Activated CD4-positive, CD25-positive, alpha-beta regulatory T cell treated with anti-CD3 and anti-CD28 coated beads, Interleukin-2, amount 50 U/mL, for 16 hours (primary cell): ENCODE data around the gene TMUB2.

Experiments
- DNase-seq: peaks from one replicate; pipeline ENCODE4 v3.0.0-alpha.2; 2020; ENCODE audit warnings: low read depth, low spot score

The TMUB2 gene

GRCh38 chr17:44176671-44177501 lies 9.9 kb upstream of the TMUB2 start:
- no peak for DNase-seq

- DNase-seq = no peak
Measured at GRCh38 chr17:44177640-44178039, 9.1 kb upstream of the TMUB2 start.

- DNase-seq = no peak
Measured at GRCh38 chr17:44178133-44178532, 8.6 kb upstream of the TMUB2 start.

- no peak for DNase-seq
Measured at GRCh38 chr17:44183024-44183423, 3.7 kb upstream of the TMUB2 start.

- DNase-seq = no peak
Measured at GRCh38 chr17:44184212-44184810, 2.5 kb upstream of the TMUB2 start.

- peak; percentile 30 for DNase-seq
Measured at GRCh38 chr17:44187131-44187899, 543 bp downstream of the TMUB2 start.

GRCh38 chr17:44188576-44189403 lies 2.0 kb downstream of the TMUB2 start:
- no peak for DNase-seq

GRCh38 chr17:44190481-44190880 lies 3.7 kb downstream of the TMUB2 start:
- no peak for DNase-seq

- no peak for DNase-seq
Measured at GRCh38 chr17:44191369-44191768, 4.6 kb downstream of the TMUB2 start.

- DNase-seq = no peak
Measured at GRCh38 chr17:44191941-44192496, 5.2 kb downstream of the TMUB2 start.

- no peak for DNase-seq
Measured at GRCh38 chr17:44192750-44193149, 6.0 kb downstream of the TMUB2 start.

- DNase-seq = no peak
Measured at GRCh38 chr17:44193326-44194084, 6.7 kb downstream of the TMUB2 start.

GRCh38 chr17:44197107-44197506 lies 10.3 kb downstream of the TMUB2 start:
- DNase-seq = no peak

GRCh38 chr17:44197980-44198720 lies 11.4 kb downstream of the TMUB2 start:
- no peak for DNase-seq

- DNase-seq = peak; percentile 22
Measured at GRCh38 chr17:44198721-44199552, 12.2 kb downstream of the TMUB2 start.

GRCh38 chr17:44199553-44200477 lies 13.0 kb downstream of the TMUB2 start, which contains the start of gene ATXN7L3:
Gene ATXN7L3, minus strand, starts transcription at chr17:44199884. Its CDS starts 1,814 bp downstream, at chr17:44198070.
- peak; percentile 99 for DNase-seq

- DNase-seq = no peak
Measured at GRCh38 chr17:44200478-44201155, 13.8 kb downstream of the TMUB2 start.
